ENCODE data around the gene KLHL29.

Gene KLHL29

GRCh38 chr2:23659773-23660172 lies 274.8 kb downstream of the KLHL29 start:
- DNase-seq (ENCODE audit: low spot score) = no peak

- no peak for DNase-seq (ENCODE audit: low spot score)
Measured at GRCh38 chr2:23660237-23660636, 275.3 kb downstream of the KLHL29 start.

- no peak for DNase-seq (ENCODE audit: low spot score)
Measured at GRCh38 chr2:23661276-23662050, 276.5 kb downstream of the KLHL29 start.

- DNase-seq (ENCODE audit: low spot score) = no peak
Measured at GRCh38 chr2:23662466-23662865, 277.5 kb downstream of the KLHL29 start.

GRCh38 chr2:23662941-23663920 lies 278.3 kb downstream of the KLHL29 start:
- DNase-seq (ENCODE audit: low spot score) = no peak

- DNase-seq (ENCODE audit: low spot score) = no peak
Measured at GRCh38 chr2:23664066-23664788, 279.2 kb downstream of the KLHL29 start.

GRCh38 chr2:23666241-23666979 lies 281.4 kb downstream of the KLHL29 start:
- no peak for DNase-seq (ENCODE audit: low spot score)

- no peak for DNase-seq (ENCODE audit: low spot score)
Measured at GRCh38 chr2:23666980-23667357, 282.0 kb downstream of the KLHL29 start.

GRCh38 chr2:23668756-23669304 lies 283.9 kb downstream of the KLHL29 start:
- DNase-seq (ENCODE audit: low spot score) = no peak

- peak; percentile 83 for DNase-seq (ENCODE audit: low spot score)
Measured at GRCh38 chr2:23669413-23670244, 284.6 kb downstream of the KLHL29 start.

GRCh38 chr2:23670245-23670592 lies 285.2 kb downstream of the KLHL29 start:
- DNase-seq (ENCODE audit: low spot score) = no peak

GRCh38 chr2:23673082-23673481 lies 288.1 kb downstream of the KLHL29 start:
- no peak for DNase-seq (ENCODE audit: low spot score)

- DNase-seq (ENCODE audit: low spot score) = no peak
Measured at GRCh38 chr2:23673830-23674679, 289.1 kb downstream of the KLHL29 start.

- no peak for DNase-seq (ENCODE audit: low spot score)
Measured at GRCh38 chr2:23675506-23675905, 290.5 kb downstream of the KLHL29 start.

- DNase-seq (ENCODE audit: low spot score) = no peak
Measured at GRCh38 chr2:23677836-23678235, 292.9 kb downstream of the KLHL29 start.

- no peak for DNase-seq (ENCODE audit: low spot score)
Measured at GRCh38 chr2:23679044-23679443, 294.1 kb downstream of the KLHL29 start.

GRCh38 chr2:23680951-23681350 lies 296.0 kb downstream of the KLHL29 start:
- DNase-seq (ENCODE audit: low spot score) = no peak

GRCh38 chr2:23681356-23682140 lies 296.6 kb downstream of the KLHL29 start:
- DNase-seq (ENCODE audit: low spot score) = no peak

GRCh38 chr2:23682481-23682880 lies 297.5 kb downstream of the KLHL29 start:
- no peak for DNase-seq (ENCODE audit: low spot score)

Measured in left forelimb (tissue), 1 donor.